Cardiac muscle cell (in vitro differentiated cells and primary cell): ENCODE data around the gene AVL9. TPM values are rescaled to one million over a fixed set of nuclear protein-coding genes. Genes with fewer than 3 reads are reported as not detected.
"Not testable (repeated sequence)": the region's sequence is repeated elsewhere in the genome, so short reads cannot be mapped to it uniquely, and the experiment has no call there.

Experiments used
- DNase-seq, 2 donors: peaks; one replicate each; pipeline versions ENCODE4 v3.0.0 to v3.0.0-alpha.2; 2010 to 2017; ENCODE audit warnings: low read depth in 1 of 2, low spot score in 1 of 2
- H3K27ac ChIP-seq: fragments of 200-600 bp; sonication (generic); 2 replicates; pipeline ENCODE4 v1.5.1; 2016
- H3K27me3 ChIP-seq: fragments of 200-600 bp; sonication (generic); 2 replicates; pipeline ENCODE4 v1.6.0; 2016; ENCODE audit warnings: control low read depth
- H3K36me3 ChIP-seq: fragments of 200-600 bp; sonication (generic); 2 replicates; pipeline ENCODE4 v1.5.1; 2016; ENCODE audit warnings: control low read depth
- H3K4me1 ChIP-seq: fragments of 200-600 bp; sonication (generic); 2 replicates; pipeline ENCODE4 v1.8.1; 2017; ENCODE audit warnings: low read depth, mild to moderate bottlenecking, mixed run types
- H3K4me3 ChIP-seq: fragments of 200-600 bp; sonication (generic); 2 replicates; pipeline ENCODE4 v1.5.1; 2016; ENCODE audit warnings: mild to moderate bottlenecking
- H3K9me3 ChIP-seq: fragments of 200-600 bp; sonication (generic); 2 replicates; pipeline ENCODE4 v1.5.1; 2017; ENCODE audit warnings: low read depth, mild to moderate bottlenecking, control low read depth
- CTCF ChIP-seq: IDR thresholded peaks from 2 replicates; pipeline ENCODE4 v1.5.1; 2012; ENCODE audit warnings: low read depth, mild to moderate bottlenecking, low read length
- polyA plus RNA-seq: library from polyadenylated mRNA; unstranded; fragments of >200 nt; fragmentation: Nextera tagmentation; extraction: Ambion mirVana; gene quantifications from 2 replicates; pipeline ENCODE4 v1.2.1, GENCODE V29; 2016
- total RNA-seq: library from RNA; depleted of rRNA; stranded (reverse); fragments of >200 nt; gene quantifications from 2 replicates; pipeline ENCODE4 v1.2.3, GENCODE V29; 2016

AVL9 gene
- total and polyA plus RNA-seq, 2 experiments from 2014 or later: 12.7 to 19.9 TPM

GRCh38 chr7:32616625-32617024 is 121.3 kb downstream of the AVL9 start:
- Histone ChIP-seq H3K4me1 (peaks cover 6% of the 10 kb centered on the region), H3K9me3 (no peaks in the 10 kb centered on the region), H3K27ac (peak overlapping the region; percentile 59), H3K36me3 (no peaks in the 10 kb centered on the region), H3K27me3 (no peaks in the 10 kb centered on the region), H3K4me3 (no peak overlapping the region)
- no peak for TF ChIP-seq CTCF
- DNase-seq: peak; percentile 26 to 80

- no peak for TF ChIP-seq CTCF
- DNase-seq: no peak
- no peak overlapping the region for H3K27ac ChIP-seq
- peaks cover 6% of the 10 kb centered on the region for H3K4me1 ChIP-seq
- H3K27me3 ChIP-seq: no peaks in the 10 kb centered on the region
- H3K9me3 ChIP-seq: no peaks in the 10 kb centered on the region
- H3K4me3 ChIP-seq: no peak overlapping the region
- no peaks in the 10 kb centered on the region for H3K36me3 ChIP-seq
Observed at GRCh38 chr7:32618470-32618869, 123.2 kb downstream of the AVL9 start.

- no peaks in the 10 kb centered on the region for H3K36me3 ChIP-seq
- H3K9me3 ChIP-seq: no peaks in the 10 kb centered on the region
- peaks cover 6% of the 10 kb centered on the region for H3K4me1 ChIP-seq
- no peaks in the 10 kb centered on the region for H3K27me3 ChIP-seq
- DNase-seq: no peak
- no peak overlapping the region for H3K4me3 ChIP-seq
- TF ChIP-seq CTCF: no peak
- no peak overlapping the region for H3K27ac ChIP-seq
Observed at GRCh38 chr7:32618987-32619386, 123.7 kb downstream of the AVL9 start.

- not testable (repeated sequence) for H3K9me3 ChIP-seq, H3K27ac ChIP-seq, H3K4me3 ChIP-seq, DNase-seq, H3K4me1 ChIP-seq, H3K27me3 ChIP-seq, H3K36me3 ChIP-seq
Observed at GRCh38 chr7:32619416-32619815, 124.1 kb downstream of the AVL9 start.

GRCh38 chr7:32631021-32631420 is 135.7 kb downstream of the AVL9 start:
- Histone ChIP-seq H3K4me1 (no peaks in the 10 kb centered on the region), H3K27ac (no peak overlapping the region), H3K27me3 (no peaks in the 10 kb centered on the region), H3K9me3 (no peaks in the 10 kb centered on the region), H3K36me3 (no peaks in the 10 kb centered on the region), H3K4me3 (no peak overlapping the region)
- DNase-seq: no peak
- TF ChIP-seq CTCF: no peak

GRCh38 chr7:32631590-32632497 is 136.6 kb downstream of the AVL9 start:
- not testable (repeated sequence) for H3K27me3 ChIP-seq, H3K4me1 ChIP-seq, H3K27ac ChIP-seq, DNase-seq, H3K4me3 ChIP-seq, H3K9me3 ChIP-seq, H3K36me3 ChIP-seq

- DNase-seq, H3K36me3 ChIP-seq, H3K27ac ChIP-seq, H3K27me3 ChIP-seq, H3K4me3 ChIP-seq, H3K4me1 ChIP-seq, H3K9me3 ChIP-seq: not testable (repeated sequence)
Observed at GRCh38 chr7:32633446-32633845, 138.2 kb downstream of the AVL9 start.

- not testable (repeated sequence) for H3K9me3 ChIP-seq, H3K27me3 ChIP-seq, DNase-seq, H3K36me3 ChIP-seq, H3K4me3 ChIP-seq, H3K27ac ChIP-seq, H3K4me1 ChIP-seq
Observed at GRCh38 chr7:32634798-32635393, 139.6 kb downstream of the AVL9 start.

- not testable (repeated sequence) for H3K9me3 ChIP-seq, DNase-seq, H3K27ac ChIP-seq, H3K36me3 ChIP-seq, H3K4me1 ChIP-seq, H3K4me3 ChIP-seq, H3K27me3 ChIP-seq
Observed at GRCh38 chr7:32636725-32637462, 141.6 kb downstream of the AVL9 start.
